HepG2 (cell line): Measurements from ENCODE around the gene FAM219A. TPM values are rescaled to one million over a fixed set of nuclear protein-coding genes. Genes with fewer than 3 reads are reported as not detected.

Source experiments
- CBX2 ChIP-seq, 2 experiments: fragments of 200-600 bp in 1 of 2; sonication (generic); formaldehyde crosslinking in 1 of 2; IDR thresholded peaks; 2 replicates each; pipeline versions ENCODE4 v1.7.0 to v1.8.1; 2018 to 2022; ENCODE audit warnings: low read depth in 2 of 2, low read length in 1 of 2, mild to moderate bottlenecking in 1 of 2, missing genetic modification reagents in 1 of 2
- DBP ChIP-seq: sonication (generic); formaldehyde crosslinking; IDR thresholded peaks from 2 replicates; pipeline ENCODE4 v1.4.0; 2020; ENCODE audit warnings: missing genetic modification reagents; ENCODE audit errors: not compliant biosample characterization
- GATA4 ChIP-seq: sonication (generic); IDR thresholded peaks from 2 replicates; pipeline ENCODE4 v1.6.1; 2016; ENCODE audit warnings: antibody characterized with exemption, low read depth, borderline replicate concordance
- HBP1 ChIP-seq: IDR thresholded peaks from 2 replicates; pipeline ENCODE4 v1.6.1; 2016; ENCODE audit warnings: low read depth, control low read depth
- HNF4A ChIP-seq: sonication (generic); formaldehyde crosslinking; IDR thresholded peaks from 2 replicates; pipeline ENCODE4 v1.4.0; 2020; ENCODE audit warnings: missing genetic modification reagents
- ISX ChIP-seq: sonication (generic); formaldehyde crosslinking; conservative IDR thresholded peaks from 2 replicates; pipeline ENCODE4 v1.5.0; 2020; ENCODE audit warnings: missing genetic modification reagents
- MATR3 ChIP-seq: sonication (generic); formaldehyde crosslinking; IDR thresholded peaks from 2 replicates; pipeline ENCODE4 v1.4.0; 2020; ENCODE audit warnings: missing genetic modification reagents
- NCOA2 ChIP-seq: sonication (generic); formaldehyde crosslinking; IDR thresholded peaks from 2 replicates; pipeline ENCODE4 v1.8.0; 2022; ENCODE audit warnings: inconsistent platforms
- ONECUT2 ChIP-seq: sonication (generic); formaldehyde crosslinking; IDR thresholded peaks from 2 replicates; pipeline ENCODE4 v1.4.0; 2020; ENCODE audit warnings: missing genetic modification reagents
- PCBP1 ChIP-seq: fragments of 200-400 bp; formaldehyde crosslinking; IDR thresholded peaks from 2 replicates; pipeline ENCODE4 v1.6.1; 2017; ENCODE audit warnings: mild to moderate bottlenecking, low read depth, low read length, borderline replicate concordance
- PITX1 ChIP-seq: sonication (generic); formaldehyde crosslinking; IDR thresholded peaks from 2 replicates; pipeline ENCODE4 v1.5.1; 2020; ENCODE audit warnings: mild to moderate bottlenecking, missing genetic modification reagents
- SAP130 ChIP-seq: IDR thresholded peaks from 2 replicates; pipeline ENCODE4 v1.6.1; 2016; ENCODE audit warnings: low read depth
- SRF ChIP-seq: IDR thresholded peaks from 2 replicates; pipeline ENCODE4 v1.6.1; 2011; ENCODE audit warnings: mild to moderate bottlenecking, low read depth, low read length, moderate library complexity
- TEAD2 ChIP-seq: sonication (generic); formaldehyde crosslinking; IDR thresholded peaks from 2 replicates; pipeline ENCODE4 v1.9.0; 2021; ENCODE audit warnings: missing genetic modification reagents
- TP53 ChIP-seq: sonication (generic); formaldehyde crosslinking; conservative IDR thresholded peaks from 2 replicates; pipeline ENCODE4 v1.4.0; 2020; ENCODE audit warnings: missing genetic modification reagents
- ZBTB25 ChIP-seq: IDR thresholded peaks from 2 replicates; pipeline ENCODE4 v1.6.1; 2018; ENCODE audit warnings: missing genetic modification reagents
- ZBTB39 ChIP-seq: sonication (generic); formaldehyde crosslinking; IDR thresholded peaks from 2 replicates; pipeline ENCODE4 v1.5.0; 2020; ENCODE audit warnings: missing genetic modification reagents
- ZNF335 ChIP-seq: sonication (generic); formaldehyde crosslinking; IDR thresholded peaks from 2 replicates; pipeline ENCODE4 v1.4.0; 2020; ENCODE audit warnings: missing genetic modification reagents
- ZNF383 ChIP-seq: sonication (generic); formaldehyde crosslinking; IDR thresholded peaks from 2 replicates; pipeline ENCODE4 v1.4.0; 2020; ENCODE audit warnings: missing genetic modification reagents, mild to moderate bottlenecking, borderline replicate concordance
- ZNF530 ChIP-seq: sonication (generic); formaldehyde crosslinking; IDR thresholded peaks from 2 replicates; pipeline ENCODE4 v1.5.0; 2020; ENCODE audit warnings: low read depth, mild to moderate bottlenecking, missing genetic modification reagents
- ZNF562 ChIP-seq: sonication (generic); formaldehyde crosslinking; IDR thresholded peaks from 2 replicates; pipeline ENCODE4 v1.8.0; 2022; ENCODE audit warnings: missing genetic modification reagents, borderline replicate concordance
- ZNF788 ChIP-seq: sonication (generic); formaldehyde crosslinking; IDR thresholded peaks from 2 replicates; pipeline ENCODE4 v1.5.0; 2020; ENCODE audit warnings: mild to moderate bottlenecking, missing genetic modification reagents, borderline replicate concordance
- ZXDC ChIP-seq: sonication (generic); formaldehyde crosslinking; IDR thresholded peaks from 2 replicates; pipeline ENCODE4 v1.5.0; 2020; ENCODE audit warnings: mild to moderate bottlenecking, missing genetic modification reagents
- polyA plus RNA-seq, 8 experiments: library from polyadenylated mRNA; depleted of rRNA in 3 of 8; stranded (reverse) in 7 of 8; unstranded in 1 of 8; fragments of >200 nt; fragmentation: Illumina TruSeq in 4 of 8; extraction: Trizol in 4 of 8; gene quantifications; 2 replicates each; pipeline versions ENCODE4 v1.2.1 to v1.2.3, GENCODE V29; 2011 to 2016; ENCODE audit warnings: low read depth in 4 of 8, missing spikeins in 1 of 8, mixed read lengths in 1 of 8; ENCODE audit not compliant: insufficient read depth in 1 of 8
- total RNA-seq, 5 experiments: library from RNA; depleted of rRNA; stranded (reverse); fragments of >200 nt; fragmentation: Illumina TruSeq; extraction: Trizol; gene quantifications; 2 replicates each; pipeline ENCODE4 v1.2.3, GENCODE V29; 2016; ENCODE audit warnings: low read depth in 1 of 5

Gene FAM219A
- total and polyA plus RNA-seq, 2 of the 13 experiments (the other 11 are each of a cell fraction or from before 2014, with no cell fraction given) = 3.9 to 6.4 TPM

- TF ChIP-seq HBP1 (CRISPR knock-in tag) (no peak), PITX1 (CRISPR knock-in tag) (peak; percentile 37; the same call in 1 of the 2 replicates), HNF4A (peak; percentile 86), ZNF530 (no peak), MATR3 (CRISPR knock-in tag) (no peak), TP53 (CRISPR knock-in tag) (no peak), NCOA2 (CRISPR knock-in tag) (peak; percentile 67), SRF (no peak), DBP (no peak), ISX (CRISPR knock-in tag) (no peak), TEAD2 (CRISPR knock-in tag) (no peak), ZNF335 (CRISPR knock-in tag) (0 out of 2 replicates have a peak, but pooled peaks have one; percentile 87), ZBTB25 (CRISPR knock-in tag) (0 out of 2 replicates have a peak, but pooled peaks have one; percentile 46), ZNF383 (no peak), CBX2 (IDR thresholded peaks at IDR 0.05; ENCODE audit: low read depth, low read length) (no peak), CBX2 (CRISPR knock-in tag; IDR thresholded peaks at IDR 0.05; ENCODE audit: low read depth) (no peak), ONECUT2 (CRISPR knock-in tag) (no peak), GATA4 (peak; percentile 39; the same call in 1 of the 2 replicates), SAP130 (CRISPR knock-in tag) (peak; percentile 86), ZXDC (CRISPR knock-in tag) (no peak), ZBTB39 (CRISPR knock-in tag) (no peak), ZNF788 (CRISPR knock-in tag) (peak; percentile 86; the same call in 1 of the 2 replicates), ZNF562 (CRISPR knock-in tag) (no peak), PCBP1 (no peak)
Measured at GRCh38 chr9:34374905-34375552, 83.3 kb downstream of the FAM219A start (continued).
